B cell (primary cell): ENCODE data around the gene SLC47A2.

Experiments
- CTCF ChIP-seq: fragments of 200-600 bp; IDR thresholded peaks from one replicate; pipeline ENCODE4 v1.8.0; 2022; ENCODE audit warnings: antibody characterized with exemption, mild to moderate bottlenecking
- EZH2 ChIP-seq: IDR thresholded peaks from 2 replicates; pipeline ENCODE4 v1.6.1; 2012; ENCODE audit warnings: borderline replicate concordance, low read depth, mild to moderate bottlenecking, moderate library complexity, low read length; ENCODE audit not compliant: insufficient read depth, poor library complexity, severe bottlenecking

DNA sequence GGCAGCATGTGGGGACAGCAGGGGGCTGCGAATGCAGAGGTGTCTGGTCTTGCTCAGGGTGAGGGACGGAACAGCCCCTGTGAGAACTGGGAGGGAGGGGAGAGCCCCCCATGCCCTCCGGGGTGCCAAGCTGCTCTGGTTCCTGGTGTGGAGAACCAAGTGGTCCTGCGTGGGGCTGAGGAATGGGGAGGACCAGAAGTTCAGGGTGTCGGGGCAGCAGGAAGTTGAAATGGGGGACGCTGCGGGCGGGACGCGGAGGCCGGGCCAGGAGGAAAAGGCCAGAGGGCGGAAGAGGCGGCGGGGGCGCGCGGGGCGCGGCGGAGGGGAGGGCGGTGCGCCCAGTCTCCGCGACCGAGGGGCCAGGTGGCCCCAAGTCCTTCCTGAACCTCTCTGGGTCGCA, 28.1 kb upstream of the SLC47A2 start:
- no peak for TF ChIP-seq CTCF
- TF ChIP-seq EZH2, result no peak
